SK-N-SH (cell line): ENCODE data around the gene ZNF142. TPM values are rescaled to one million over a fixed set of nuclear protein-coding genes. Genes with fewer than 3 reads are reported as not detected.
"Not testable (repeated sequence)": the region's sequence is repeated elsewhere in the genome, so short reads cannot be mapped to it uniquely, and the experiment has no call there.

Experiments used
- CTCF ChIA-PET: fragments of 300-600, 350-600 bp; formaldehyde crosslinking; extraction: SDS; loops from one replicate; lab custom pipeline; 2021; lab: Yijun Ruan, JAX
- POLR2A ChIA-PET: fragments of 350-600 bp; sonication (Branson Sonifier 250); formaldehyde crosslinking; extraction: SDS; loops from one replicate; lab custom pipeline; 2020; ENCODE audit warnings: antibody characterized with exemption, inconsistent platforms; lab: Yijun Ruan, JAX
- DNase-seq: peaks from one replicate; pipeline ENCODE4 v3.0.0; 2012
- H2AFZ ChIP-seq: fragments of 200-600 bp; sonication (generic); 2 replicates; pipeline ENCODE4 v1.8.1; 2016; ENCODE audit warnings: antibody characterized with exemption, mild to moderate bottlenecking, low read depth
- H3F3A ChIP-seq: fragments of 200-600 bp; sonication (generic); replicated peaks from 2 replicates; pipeline ENCODE3; 2016; ENCODE audit warnings: antibody characterized with exemption, mild to moderate bottlenecking; ENCODE audit not compliant: insufficient read depth
- H3K27ac ChIP-seq, 2 experiments: fragments of 200-500 bp in 1 of 2; fragments of 200-600 bp in 1 of 2; sonication (Bioruptor generic) in 1 of 2; sonication (generic), shearing (Covaris generic) in 1 of 2; 2 replicates each; pipeline versions ENCODE4 v1.5.1 to v1.6.1; 2014 to 2016; ENCODE audit warnings: low read depth in 2 of 2, inconsistent platforms in 1 of 2, low read length in 1 of 2, mild to moderate bottlenecking in 1 of 2, mixed read lengths in 1 of 2
- H3K27me3 ChIP-seq: fragments of 200-600 bp; sonication (generic), shearing (Covaris generic); 2 replicates; pipeline ENCODE4 v1.6.1; 2016; ENCODE audit warnings: mixed run types; ENCODE audit not compliant: insufficient read depth
- H3K36me3 ChIP-seq, 2 experiments: fragments of 200-500 bp in 1 of 2; fragments of 200-600 bp in 1 of 2; sonication (Bioruptor generic) in 1 of 2; sonication (generic) in 1 of 2; replicated peaks in 1 of 2; 2 replicates each; pipeline versions ENCODE3 to v1.5.1; 2014 to 2016; ENCODE audit warnings: low read length in 1 of 2, mild to moderate bottlenecking in 1 of 2; ENCODE audit not compliant: insufficient read depth in 2 of 2, control insufficient read depth in 1 of 2
- H3K4me1 ChIP-seq, 2 experiments: fragments of 200-500 bp in 1 of 2; fragments of 200-600 bp in 1 of 2; sonication (Bioruptor generic) in 1 of 2; sonication (generic), shearing (Covaris generic) in 1 of 2; 2 replicates each; pipeline versions ENCODE4 v1.5.1 to v1.6.1; 2014 to 2016; ENCODE audit warnings: low read depth in 1 of 2, low read length in 1 of 2, mixed run types in 1 of 2; ENCODE audit not compliant: insufficient read depth in 2 of 2, control insufficient read depth in 1 of 2
- H3K4me2 ChIP-seq: fragments of 200-600 bp; sonication (generic), shearing (Covaris generic); 2 replicates; pipeline ENCODE4 v1.6.1; 2017; ENCODE audit warnings: mixed run types
- H3K4me3 ChIP-seq, 2 experiments: fragments of 200-500 bp in 1 of 2; fragments of 200-600 bp in 1 of 2; sonication (Bioruptor generic) in 1 of 2; sonication (generic), shearing (Covaris generic) in 1 of 2; 2 replicates each; pipeline versions ENCODE4 v1.5.1 to v1.8.1; 2014 to 2016; ENCODE audit warnings: low read depth in 2 of 2, inconsistent platforms in 1 of 2, low read length in 1 of 2, mild to moderate bottlenecking in 1 of 2, mixed read lengths in 1 of 2, moderate library complexity in 1 of 2
- H3K79me2 ChIP-seq: fragments of 200-600 bp; sonication (generic); 2 replicates; pipeline ENCODE4 v1.8.1; 2017; ENCODE audit warnings: mild to moderate bottlenecking; ENCODE audit not compliant: insufficient read depth
- H3K9ac ChIP-seq: fragments of 200-600 bp; sonication (generic); 2 replicates; pipeline ENCODE4 v1.6.1; 2017; ENCODE audit warnings: mixed run types
- H3K9me2 ChIP-seq: fragments of 200-600 bp; sonication (generic); 2 replicates; pipeline ENCODE4 v1.6.1; 2017; ENCODE audit warnings: mixed run types
- H3K9me3 ChIP-seq: fragments of 200-600 bp; sonication (generic); 2 replicates; pipeline ENCODE4 v1.6.1; 2017; ENCODE audit warnings: mixed run types, mild to moderate bottlenecking, moderate library complexity
- H4K20me1 ChIP-seq: fragments of 200-600 bp; sonication (generic); 2 replicates; pipeline ENCODE4 v1.6.1; 2017; ENCODE audit warnings: mild to moderate bottlenecking, mixed run types; ENCODE audit not compliant: insufficient read depth
- CHD2 ChIP-seq: fragments of 150-350 bp; IDR thresholded peaks from 2 replicates; pipeline ENCODE4 v1.6.1; 2018; ENCODE audit warnings: low read length; ENCODE audit not compliant: partially characterized antibody
- CTCF ChIP-seq: fragments of 200-600 bp; sonication (generic); IDR thresholded peaks from 2 replicates; pipeline ENCODE4 v1.6.1; 2017; ENCODE audit warnings: antibody characterized with exemption, mild to moderate bottlenecking, moderate library complexity
- FOSL2 ChIP-seq: IDR thresholded peaks from 2 replicates; pipeline ENCODE4 v1.4.0; 2012; ENCODE audit warnings: low read depth, mild to moderate bottlenecking, moderate library complexity, borderline replicate concordance
- MXI1 ChIP-seq: IDR thresholded peaks from 2 replicates; pipeline ENCODE4 v1.6.1; 2012; ENCODE audit warnings: mild to moderate bottlenecking, low read depth, low read length, improper control_type of control experiment
- NFIC ChIP-seq: IDR thresholded peaks from 2 replicates; pipeline ENCODE4 v1.4.0; 2012; ENCODE audit warnings: borderline replicate concordance
- RAD21 ChIP-seq: IDR thresholded peaks from 2 replicates; pipeline ENCODE4 v1.6.1; 2012; ENCODE audit warnings: mild to moderate bottlenecking, low read length
- RXRA ChIP-seq: IDR thresholded peaks from 2 replicates; pipeline ENCODE4 v1.4.0; 2012; ENCODE audit warnings: low read depth, mild to moderate bottlenecking, borderline replicate concordance
- SMC3 ChIP-seq: IDR thresholded peaks from 2 replicates; pipeline ENCODE4 v1.6.1; 2012; ENCODE audit warnings: low read depth, low read length, improper control_type of control experiment
- TCF12 ChIP-seq: IDR thresholded peaks from 2 replicates; pipeline ENCODE4 v1.4.0; 2012
- ZBTB33 ChIP-seq: IDR thresholded peaks from 2 replicates; pipeline ENCODE4 v1.4.0; 2012; ENCODE audit warnings: low read depth, borderline replicate concordance
- WGBS: methylation state at CpG from one replicate; pipeline ENCODE4 v1.1.6; 2017; ENCODE audit warnings: low lambda C conversion rate; 5-methylcytosine and 5-hydroxymethylcytosine counted together
- polyA plus RNA-seq, 3 experiments: library from polyadenylated mRNA; depleted of rRNA; stranded (reverse); fragments of >200 nt; gene quantifications; 2 replicates each; pipeline ENCODE4 v1.2.3, GENCODE V29; 2012

Gene ZNF142
- polyA plus RNA-seq, 1 of the 3 experiments (the other 2 are of a cell fraction): 8.1 TPM

- H3K79me2 ChIP-seq: no peaks in the 10 kb centered on the region
- CTCF ChIA-PET: interaction anchor here (1.5 kb wide), 1 partner anchor 19 kb away, joined by 3 read pairs; no protein-coding TSS in a partner anchor
- peak overlapping the region in 1 of 2 experiments; percentile 44; a peak in 1 of 4 replicates for H3K27ac ChIP-seq
These were observed 31.8 kb upstream of the ZNF142 start for GRCh38 chr2:218691234-218691633.

GRCh38 chr2:218687400-218688060 is 28.1 kb upstream of the ZNF142 start:
- not testable (repeated sequence) for H3K9me3 ChIP-seq, H4K20me1 ChIP-seq, H3K4me1 ChIP-seq, H3K9ac ChIP-seq, H3K79me2 ChIP-seq, H3K4me3 ChIP-seq, H3K27ac ChIP-seq, H3K4me2 ChIP-seq, H3K9me2 ChIP-seq, H3K27me3 ChIP-seq, H2AFZ ChIP-seq
- DNase-seq: peak; percentile 65
- peaks cover 23% of the 10 kb centered on the region for H3F3A ChIP-seq
- ChIA-PET POLR2A (interaction anchor here (1.3 kb wide), 1 partner anchor 28 kb away, joined by 7 read pairs; the partner anchor contains the start of genes BCS1L and ZNF142), CTCF (interaction anchor here (0.5 to 3.9 kb wide), 32 partner anchors 10 to 606 kb away, joined by 3 to 40 read pairs (median 4); partner anchors contain the start of genes BCS1L, RNF25, STK36 and TTLL4)
- WGBS: 45% methylated on average over 5 of the region's 5 CpGs
- peaks cover 48 to 49% of the 10 kb centered on the region in 2 experiments for H3K36me3 ChIP-seq
- TF ChIP-seq CTCF (peak; percentile 83), RAD21 (peak; percentile 72), SMC3 (peak; percentile 84), MXI1 (peak; percentile 43; the same call in 1 of the 2 replicates), CHD2 (peak; percentile 21)

More at GRCh38 chr2:218691234-218691633, 31.8 kb upstream of the ZNF142 start:
- Histone ChIP-seq H4K20me1 (no peaks in the 10 kb centered on the region), H3K4me2 (no peak overlapping the region), H3K27me3 (no peaks in the 10 kb centered on the region), H3K4me1 (no peaks in the 10 kb centered on the region; a peak in 1 of 4 replicates), H3K36me3 (peaks cover 58 to 64% of the 10 kb centered on the region in 2 experiments), H3K9me3 (no peaks in the 10 kb centered on the region)
- no peak for DNase-seq
- POLR2A ChIA-PET: no interaction called here
- TF ChIP-seq RXRA (no peak), FOSL2 (peak; percentile 14; the same call in 1 of the 2 replicates), NFIC (no peak), TCF12 (no peak), SMC3 (no peak), ZBTB33 (no peak)
- TF ChIP-seq, all 33 proteins: peak for 1
- no peak overlapping the region for H2AFZ ChIP-seq
- no peak overlapping the region for H3K4me3 ChIP-seq
- no peak overlapping the region for H3K9ac ChIP-seq
- peaks cover 26% of the 10 kb centered on the region for H3F3A ChIP-seq
- H3K9me2 ChIP-seq: no peaks in the 10 kb centered on the region
